DMS53 (cell line): ENCODE results near the gene MYOM1.

ENCODE experiments used
- DNase-seq: peaks from one replicate; lab custom pipeline; 2025; lab: John Stamatoyannopoulos, UW

The MYOM1 gene

GRCh38 chr18:3184275-3184963 is 35.3 kb downstream of the MYOM1 start:
- peak; percentile 17 for DNase-seq

GRCh38 chr18:3183103-3183717 is 36.6 kb downstream of the MYOM1 start:
- no peak for DNase-seq

GRCh38 chr18:3180325-3180724 is 39.4 kb downstream of the MYOM1 start:
- DNase-seq: no peak

- DNase-seq: peak; percentile 46
Measured at GRCh38 chr18:3179430-3180089, 40.2 kb downstream of the MYOM1 start.

- DNase-seq: no peak
Measured at GRCh38 chr18:3177902-3178687, 41.7 kb downstream of the MYOM1 start.

GRCh38 chr18:3175195-3175758 is 44.5 kb downstream of the MYOM1 start:
- no peak for DNase-seq

- no peak for DNase-seq
Measured at GRCh38 chr18:3172097-3172496, 47.7 kb downstream of the MYOM1 start.

- DNase-seq: no peak
Measured at GRCh38 chr18:3171631-3172030, 48.1 kb downstream of the MYOM1 start.

- DNase-seq: no peak
Measured at GRCh38 chr18:3170441-3171161, 49.2 kb downstream of the MYOM1 start.

GRCh38 chr18:3164381-3164780 is 55.4 kb downstream of the MYOM1 start:
- no peak for DNase-seq

GRCh38 chr18:3163968-3164367 is 55.8 kb downstream of the MYOM1 start:
- no peak for DNase-seq

- peak; percentile 33 for DNase-seq
Measured at GRCh38 chr18:3162181-3162580, 57.6 kb downstream of the MYOM1 start.

- DNase-seq: no peak
Measured at GRCh38 chr18:3159830-3160229, 59.9 kb downstream of the MYOM1 start.

- DNase-seq: no peak
Measured at GRCh38 chr18:3157606-3158005, 62.2 kb downstream of the MYOM1 start.

- no peak for DNase-seq
Measured at GRCh38 chr18:3157086-3157485, 62.7 kb downstream of the MYOM1 start.

- DNase-seq: no peak
Measured at GRCh38 chr18:3156325-3156640, 63.5 kb downstream of the MYOM1 start.

- DNase-seq: no peak
Measured at GRCh38 chr18:3154214-3154613, 65.6 kb downstream of the MYOM1 start.

- DNase-seq: no peak
Measured at GRCh38 chr18:3153107-3153704, 66.6 kb downstream of the MYOM1 start.

- no peak for DNase-seq
Measured at GRCh38 chr18:3152294-3152693, 67.5 kb downstream of the MYOM1 start.

GRCh38 chr18:3151399-3152264 is 68.1 kb downstream of the MYOM1 start:
- DNase-seq: peak; percentile 80
